Measurements from ENCODE around the gene MZT2A.

DNA sequence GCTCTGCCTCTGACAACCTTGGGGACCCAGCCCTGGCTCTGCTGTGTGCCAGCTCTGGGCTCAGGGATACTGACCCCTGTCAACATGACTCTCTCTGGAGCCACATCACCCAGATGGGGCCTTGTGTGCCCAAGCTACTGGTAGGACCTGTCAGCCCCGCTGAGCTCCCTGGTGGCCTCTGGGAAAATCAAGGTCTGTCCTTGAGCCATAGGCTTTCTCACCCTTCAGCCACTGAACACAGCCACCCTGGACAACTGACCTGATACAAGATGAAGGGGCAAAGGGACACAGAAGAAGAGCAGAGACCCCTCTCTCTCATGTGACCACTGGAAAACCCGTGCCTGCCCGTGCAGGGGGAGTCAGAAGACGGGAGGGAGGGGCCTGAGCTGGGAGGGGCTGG, 43.3 kb upstream of the MZT2A start:
- TF ChIP-seq CHD4 (IDR thresholded peaks at IDR 0.05; ENCODE audit: insufficient read depth, insufficient replicate concordance, low read depth, low read length, poor library complexity, severe bottlenecking) (no peak), SREBF2 (CRISPR knock-in tag; IDR thresholded peaks at IDR 0.05) (no peak), ZNF77 (CRISPR knock-in tag; IDR thresholded peaks at IDR 0.05) (no peak), POLR2A (conservative IDR thresholded peaks at IDR 0.05) (no peak), PCBP2 (IDR thresholded peaks at IDR 0.05; ENCODE audit: low read depth, low read length, poor library complexity, severe bottlenecking) (no peak), KAT7 (CRISPR knock-in tag; IDR thresholded peaks at IDR 0.05; ENCODE audit: borderline replicate concordance) (no peak)
- TF ChIP-seq, protein P1, sequence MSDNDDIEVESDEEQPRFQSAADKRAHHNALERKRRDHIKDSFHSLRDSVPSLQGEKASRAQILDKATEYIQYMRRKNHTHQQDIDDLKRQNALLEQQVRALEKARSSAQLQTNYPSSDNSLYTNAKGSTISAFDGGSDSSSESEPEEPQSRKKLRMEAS (CRISPR knock-in tag; IDR thresholded peaks at IDR 0.05): no peak
- TF ChIP-seq, protein P2, sequence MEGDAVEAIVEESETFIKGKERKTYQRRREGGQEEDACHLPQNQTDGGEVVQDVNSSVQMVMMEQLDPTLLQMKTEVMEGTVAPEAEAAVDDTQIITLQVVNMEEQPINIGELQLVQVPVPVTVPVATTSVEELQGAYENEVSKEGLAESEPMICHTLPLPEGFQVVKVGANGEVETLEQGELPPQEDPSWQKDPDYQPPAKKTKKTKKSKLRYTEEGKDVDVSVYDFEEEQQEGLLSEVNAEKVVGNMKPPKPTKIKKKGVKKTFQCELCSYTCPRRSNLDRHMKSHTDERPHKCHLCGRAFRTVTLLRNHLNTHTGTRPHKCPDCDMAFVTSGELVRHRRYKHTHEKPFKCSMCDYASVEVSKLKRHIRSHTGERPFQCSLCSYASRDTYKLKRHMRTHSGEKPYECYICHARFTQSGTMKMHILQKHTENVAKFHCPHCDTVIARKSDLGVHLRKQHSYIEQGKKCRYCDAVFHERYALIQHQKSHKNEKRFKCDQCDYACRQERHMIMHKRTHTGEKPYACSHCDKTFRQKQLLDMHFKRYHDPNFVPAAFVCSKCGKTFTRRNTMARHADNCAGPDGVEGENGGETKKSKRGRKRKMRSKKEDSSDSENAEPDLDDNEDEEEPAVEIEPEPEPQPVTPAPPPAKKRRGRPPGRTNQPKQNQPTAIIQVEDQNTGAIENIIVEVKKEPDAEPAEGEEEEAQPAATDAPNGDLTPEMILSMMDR (IDR thresholded peaks at IDR 0.05 in 2 of 3, conservative IDR thresholded peaks at IDR 0.05 in 1 of 3; ENCODE audit: insufficient read depth in 2 of 3, low read depth in 1 of 3, low read length in 3 of 3): no peak

All from K562 (cell line).